AG09309 (cell line): ENCODE data around the gene CTNND2.

Experiments used
- DNase-seq: peaks from one replicate; pipeline ENCODE4 v3.0.0-alpha.2; 2010; ENCODE audit warnings: low read depth
- H3K4me3 ChIP-seq: 2 replicates; pipeline ENCODE4 v1.5.1; 2011; ENCODE audit warnings: mild to moderate bottlenecking, low read depth, low read length, moderate library complexity; ENCODE audit not compliant: control insufficient read depth
- TF ChIP-seq, protein P1 (sequence below): IDR thresholded peaks from 2 replicates; pipeline ENCODE4 v1.5.1; 2011; ENCODE audit warnings: mild to moderate bottlenecking, low read depth, low read length, inconsistent platforms; ENCODE audit not compliant: insufficient read depth, control insufficient read depth; ENCODE audit errors: missing control alignments

The CTNND2 gene

DNA sequence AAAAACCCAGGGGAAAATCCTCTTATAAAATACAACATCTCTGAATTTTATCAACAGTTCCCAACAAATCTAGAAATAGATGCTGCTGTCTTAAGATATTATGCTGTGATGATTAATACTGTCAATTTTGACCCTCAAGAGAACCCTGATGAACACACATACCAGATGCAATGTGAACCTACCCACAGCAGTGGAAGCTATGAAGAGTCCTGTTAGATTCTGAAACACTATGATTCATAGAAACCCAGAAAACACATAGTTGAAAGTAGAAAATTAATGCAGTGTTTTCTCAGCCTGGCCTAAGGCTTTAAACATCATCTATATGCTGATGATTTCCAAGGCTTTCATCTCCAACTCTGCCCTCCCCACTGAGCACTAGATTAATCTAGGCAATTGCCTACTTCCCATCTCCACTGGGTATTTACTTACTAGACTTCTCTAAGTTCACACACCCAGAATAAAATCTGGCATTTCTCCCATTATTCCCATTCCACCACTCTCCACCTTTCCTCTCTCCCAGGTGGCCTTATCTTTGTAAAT lies 296.2 kb downstream of the CTNND2 start:
- no peak for DNase-seq
- TF ChIP-seq, protein P1, sequence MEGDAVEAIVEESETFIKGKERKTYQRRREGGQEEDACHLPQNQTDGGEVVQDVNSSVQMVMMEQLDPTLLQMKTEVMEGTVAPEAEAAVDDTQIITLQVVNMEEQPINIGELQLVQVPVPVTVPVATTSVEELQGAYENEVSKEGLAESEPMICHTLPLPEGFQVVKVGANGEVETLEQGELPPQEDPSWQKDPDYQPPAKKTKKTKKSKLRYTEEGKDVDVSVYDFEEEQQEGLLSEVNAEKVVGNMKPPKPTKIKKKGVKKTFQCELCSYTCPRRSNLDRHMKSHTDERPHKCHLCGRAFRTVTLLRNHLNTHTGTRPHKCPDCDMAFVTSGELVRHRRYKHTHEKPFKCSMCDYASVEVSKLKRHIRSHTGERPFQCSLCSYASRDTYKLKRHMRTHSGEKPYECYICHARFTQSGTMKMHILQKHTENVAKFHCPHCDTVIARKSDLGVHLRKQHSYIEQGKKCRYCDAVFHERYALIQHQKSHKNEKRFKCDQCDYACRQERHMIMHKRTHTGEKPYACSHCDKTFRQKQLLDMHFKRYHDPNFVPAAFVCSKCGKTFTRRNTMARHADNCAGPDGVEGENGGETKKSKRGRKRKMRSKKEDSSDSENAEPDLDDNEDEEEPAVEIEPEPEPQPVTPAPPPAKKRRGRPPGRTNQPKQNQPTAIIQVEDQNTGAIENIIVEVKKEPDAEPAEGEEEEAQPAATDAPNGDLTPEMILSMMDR = no peak
- H3K4me3 ChIP-seq = no peak overlapping the region

DNA sequence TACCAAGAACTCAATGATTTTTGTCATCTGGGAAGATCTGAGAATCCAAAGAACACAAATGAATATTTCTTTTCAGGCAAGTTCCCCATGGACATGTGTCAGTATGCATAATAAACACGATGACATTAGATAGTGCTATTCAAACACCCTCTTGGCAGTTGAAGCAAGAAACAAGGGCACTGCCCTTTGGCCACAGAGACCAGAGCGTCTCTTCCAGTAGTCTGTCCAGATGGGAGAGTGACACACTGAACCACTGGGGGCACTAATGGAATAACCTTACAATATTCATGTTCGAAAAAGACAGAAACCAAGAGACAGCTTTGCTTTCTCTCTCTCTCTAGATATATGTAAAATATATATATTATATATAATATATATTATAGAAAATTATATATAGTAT lies 301.9 kb downstream of the CTNND2 start:
- DNase-seq = no peak

DNA sequence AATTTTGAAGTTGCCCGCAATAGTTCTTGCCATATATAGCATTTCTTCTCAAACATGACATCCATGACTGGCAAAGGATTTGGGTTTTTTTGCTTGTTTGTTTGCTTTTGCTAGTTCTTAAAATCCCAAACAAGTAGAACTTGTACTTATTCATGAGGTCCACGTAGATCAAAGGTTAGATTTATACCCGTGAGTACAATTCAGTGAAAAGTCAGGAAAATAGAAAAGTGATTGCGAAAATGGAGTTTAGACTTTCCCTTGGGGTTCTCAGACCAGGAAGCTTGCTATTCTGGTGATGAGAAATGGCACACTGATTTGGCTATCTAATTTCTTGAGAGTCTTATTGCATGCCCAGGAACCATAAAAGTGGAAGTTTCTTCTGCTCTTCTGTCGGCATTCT lies 304.7 kb downstream of the CTNND2 start:
- H3K4me3 ChIP-seq = no peak overlapping the region
- TF ChIP-seq, protein P1 = no peak
- DNase-seq = no peak

More for the DNA sequence above, 301.9 kb downstream of the CTNND2 start:
- TF ChIP-seq, protein P1 = no peak
- no peak overlapping the region for H3K4me3 ChIP-seq

DNA sequence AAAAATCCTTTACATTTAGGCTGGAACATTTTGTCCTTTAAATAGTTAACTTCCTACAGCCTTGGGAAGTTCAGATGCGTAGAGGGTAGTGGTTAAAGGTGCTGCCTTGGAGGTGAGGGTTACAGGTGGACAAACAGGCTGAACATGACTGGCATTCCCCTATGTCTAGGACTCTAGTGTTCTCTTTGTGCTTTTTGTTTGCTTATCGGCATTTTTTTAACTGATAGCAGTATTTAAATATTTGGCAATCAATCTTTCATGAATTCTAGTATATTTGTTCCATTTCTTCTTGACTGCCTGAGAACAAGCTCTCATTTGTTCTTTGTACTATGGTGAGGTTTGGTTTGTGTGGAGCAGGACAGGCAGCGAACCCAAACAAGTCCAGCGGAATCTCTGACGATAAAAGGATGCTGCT lies 307.6 kb downstream of the CTNND2 start:
- DNase-seq = no peak
- no peak overlapping the region for H3K4me3 ChIP-seq
- TF ChIP-seq, protein P1 = no peak

DNA sequence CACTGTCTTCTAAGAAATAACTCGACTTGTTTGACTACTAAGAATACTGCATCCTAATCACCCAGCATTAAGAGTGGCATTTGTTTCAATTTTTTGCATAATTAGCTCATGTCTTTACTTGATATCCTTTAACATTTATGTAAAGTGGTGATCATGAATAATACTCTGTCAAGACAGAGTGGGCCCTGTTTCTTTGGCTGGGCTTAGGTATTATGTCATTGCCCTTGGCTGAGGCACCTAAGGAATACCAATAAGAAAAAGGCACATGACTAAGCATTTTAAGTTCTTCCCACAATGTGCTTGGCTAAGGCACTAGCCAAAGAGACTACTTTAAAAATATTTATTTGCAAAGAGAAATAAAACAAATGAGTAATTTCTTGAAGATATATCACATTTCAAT lies 308.1 kb downstream of the CTNND2 start:
- DNase-seq = no peak
- TF ChIP-seq, protein P1 = no peak

DNA sequence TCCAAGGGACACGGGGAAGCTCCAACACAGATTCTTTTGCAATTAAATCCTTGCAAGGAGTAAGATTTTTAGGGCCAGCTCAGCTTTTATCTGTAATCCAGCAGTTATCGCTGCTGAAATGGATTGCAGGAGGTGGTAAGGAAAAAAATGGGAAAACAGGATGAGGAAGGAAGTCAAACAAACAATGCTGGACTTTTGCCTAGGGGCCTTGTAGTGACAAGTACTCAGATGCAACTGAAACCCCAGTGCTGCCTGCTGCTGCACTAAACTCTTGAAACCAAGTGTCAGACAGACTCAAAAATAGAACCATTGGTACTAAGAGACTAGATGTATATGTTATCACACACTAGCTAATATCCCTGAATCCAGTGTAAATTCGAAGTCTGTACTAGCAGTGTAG lies 309.2 kb downstream of the CTNND2 start:
- DNase-seq = no peak
- TF ChIP-seq, protein P1 = no peak

More for the DNA sequence above, 308.1 kb downstream of the CTNND2 start:
- no peak overlapping the region for H3K4me3 ChIP-seq

DNA sequence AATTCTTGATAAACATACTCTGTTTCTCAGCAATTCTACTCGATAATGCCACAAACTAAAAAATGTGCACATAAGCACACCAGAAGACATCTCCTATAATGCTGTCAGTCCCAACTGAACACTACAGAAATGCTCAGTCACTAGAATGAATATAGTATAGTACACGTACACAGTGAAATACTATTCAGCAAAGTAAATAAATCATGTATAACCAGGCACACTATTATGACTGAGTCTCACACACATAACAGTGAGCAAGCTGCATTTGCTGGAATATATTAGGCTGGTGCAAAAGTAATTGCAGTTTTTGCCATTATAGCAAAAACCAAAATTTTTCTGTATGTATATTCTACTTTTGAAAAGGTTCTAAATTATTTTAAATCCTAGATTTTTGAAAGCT lies 310.2 kb downstream of the CTNND2 start:
- TF ChIP-seq, protein P1 = no peak
- no peak overlapping the region for H3K4me3 ChIP-seq
- DNase-seq = no peak

More for the DNA sequence above, 309.2 kb downstream of the CTNND2 start:
- no peak overlapping the region for H3K4me3 ChIP-seq
